Measurements from ENCODE around the gene PFDN2. TPM values are rescaled to one million over a fixed set of nuclear protein-coding genes. Genes with fewer than 3 reads are reported as not detected.

PFDN2 gene
- total and polyA plus RNA-seq, 2 of the 4 experiments (the other 2 are of a cell fraction), result 62.4 to 179 TPM

- intact Hi-C loops (cut with micrococcal nuclease), result no loop called here
- H4K20me1 ChIP-seq (ENCODE audit: insufficient read depth, low read length), result no peaks in the 10 kb centered on the region
- H3K9me1 ChIP-seq (ENCODE audit: insufficient read depth, low read length), result no peaks in the 10 kb centered on the region
- no peak overlapping the region for H3K4me2 ChIP-seq (ENCODE audit: low read depth, low read length)
- H3K4me3 ChIP-seq (ENCODE audit: insufficient read depth, low read depth, low read length), result no peak overlapping the region
- no peak overlapping the region for H2AFZ ChIP-seq (replicated peaks; ENCODE audit: low read length, poor library complexity)
- DNase-seq (no peak), ATAC-seq (ENCODE audit: low read depth) (no peak)
- 0 out of 2 replicates have a peak, but pooled peaks cover 2% of the 10 kb centered on the region for H3K27me3 ChIP-seq (ENCODE audit: control insufficient read depth, insufficient read depth, low read length)
- H3K9me3 ChIP-seq (ENCODE audit: control insufficient read depth, insufficient read depth, low read length), result no peaks in the 10 kb centered on the region
- no peak overlapping the region for H3K4ac ChIP-seq (ENCODE audit: low read depth, low read length)
- H3K18ac ChIP-seq (ENCODE audit: low read depth, low read length), result no peak overlapping the region
- H2BK20ac ChIP-seq (ENCODE audit: low read depth, low read length), result no peak overlapping the region
- H3K14ac ChIP-seq (replicated peaks; ENCODE audit: low read depth, low read length), result no peak overlapping the region
- in situ Hi-C loops (cut with MboI; ENCODE audit: low sequenced_read_pairs), result no loop called here
- no peak overlapping the region for H2AK9ac ChIP-seq (replicated peaks; ENCODE audit: low read depth, low read length, poor library complexity)
- H3K36me3 ChIP-seq (ENCODE audit: control insufficient read depth, insufficient read depth, low read length), result no peaks in the 10 kb centered on the region
- H2AK5ac ChIP-seq (ENCODE audit: low read depth, low read length), result no peak overlapping the region
- BruUV-seq (replicated peaks), result no TSS peak
- dilution Hi-C loops (cut with HindIII; ENCODE audit: low sequenced_read_pairs, unreplicated experiment), result no loop called here
- H4K8ac ChIP-seq (ENCODE audit: low read depth in 2 of 2, low read length in 2 of 2), result no peak overlapping the region
- no peak for TF ChIP-seq ELK1 (IDR thresholded peaks at IDR 0.05; ENCODE audit: borderline replicate concordance, low read depth, low read length)
- TF ChIP-seq MAZ (IDR thresholded peaks at IDR 0.05; ENCODE audit: borderline replicate concordance, low read depth, low read length), result no peak
- no peak overlapping the region for H3K23ac ChIP-seq (ENCODE audit: low read depth, low read length)
- no CpG with 5 or more reads among the region's 7 CpGs for WGBS, 2 experiments (ENCODE audit: extremely low coverage in 2 of 2, insufficient read length in 1 of 2)
- ChIA-PET POLR2A (ENCODE audit: unreplicated experiment) (no interaction called here), CTCF (no interaction called here)
- no peak overlapping the region for H3K9ac ChIP-seq (ENCODE audit: low read depth, low read length)
- H4K91ac ChIP-seq (ENCODE audit: insufficient read depth, low read depth, low read length), result no peak overlapping the region
- H2BK5ac ChIP-seq (ENCODE audit: low read depth, low read length, poor library complexity, severe bottlenecking), result no peak overlapping the region
- H3K79me1 ChIP-seq (ENCODE audit: low read depth in 1 of 2, low read length in 2 of 2), result no peaks in the 10 kb centered on the region
- no peak overlapping the region for H2BK120ac ChIP-seq (ENCODE audit: low read depth, low read length)
- H3K4me1 ChIP-seq (ENCODE audit: control insufficient read depth, insufficient read depth, low read length), result no peaks in the 10 kb centered on the region
- no peak overlapping the region for H3K27ac ChIP-seq (ENCODE audit: insufficient read depth, low read length)
- H2BK15ac ChIP-seq (ENCODE audit: low read depth, low read length), result no peak overlapping the region
- H4K5ac ChIP-seq (ENCODE audit: low read depth, low read length), result no peak overlapping the region
- no peak overlapping the region for H3K56ac ChIP-seq (ENCODE audit: extremely low read depth, insufficient read depth, low read length)
Observed at GRCh38 chr1:161054805-161055204, 63.0 kb downstream of the PFDN2 start.
